BE2C (cell line): Measurements from ENCODE around the gene TRIM72.

Source experiments
- DNase-seq: peaks from one replicate; pipeline ENCODE4 v3.0.0-alpha.2; 2020
- H3K27me3 ChIP-seq: fragments of 250-450 bp; sonication (Bioruptor Pico); 2 replicates; pipeline ENCODE4 v1.5.1; 2020; ENCODE audit warnings: mild to moderate bottlenecking
- H3K36me3 ChIP-seq: fragments of 250-450 bp; sonication (Bioruptor Pico); 2 replicates; pipeline ENCODE4 v1.5.1; 2020; ENCODE audit warnings: mild to moderate bottlenecking
- H3K4me1 ChIP-seq: fragments of 250-450 bp; sonication (Bioruptor Pico); 2 replicates; pipeline ENCODE4 v1.5.1; 2020
- H3K4me3 ChIP-seq: 2 replicates; pipeline ENCODE4 v1.5.1; 2011; ENCODE audit warnings: low read depth, low read length
- H3K9me3 ChIP-seq: fragments of 250-450 bp; sonication (Bioruptor Pico); 2 replicates; pipeline ENCODE4 v1.5.1; 2020
- TF ChIP-seq, protein P1 (sequence below): IDR thresholded peaks from 2 replicates; pipeline ENCODE4 v1.5.1; 2012; ENCODE audit warnings: mild to moderate bottlenecking, low read depth, low read length

TRIM72 gene

DNA sequence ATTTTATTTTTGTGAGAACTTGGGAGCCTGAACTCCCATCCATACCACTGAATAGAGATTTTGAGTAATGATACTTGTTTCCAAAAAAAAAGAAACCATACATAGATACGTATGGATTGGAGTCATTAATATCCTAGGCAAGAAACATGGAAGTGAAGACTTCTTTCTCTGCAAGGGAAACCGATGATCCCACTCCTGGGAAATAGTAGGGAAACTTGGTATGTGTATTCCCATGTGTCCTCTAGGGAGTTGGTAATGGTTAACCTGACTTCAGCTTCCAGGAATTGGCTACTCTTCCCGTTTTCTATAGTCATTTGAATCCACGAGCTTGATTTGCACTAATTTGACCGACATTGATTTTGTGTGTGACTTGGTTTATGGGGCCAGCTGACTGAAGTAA, 28.6 kb upstream of the TRIM72 start:
- no peaks in the 10 kb centered on the region for H3K27me3 ChIP-seq
- TF ChIP-seq, protein P1, sequence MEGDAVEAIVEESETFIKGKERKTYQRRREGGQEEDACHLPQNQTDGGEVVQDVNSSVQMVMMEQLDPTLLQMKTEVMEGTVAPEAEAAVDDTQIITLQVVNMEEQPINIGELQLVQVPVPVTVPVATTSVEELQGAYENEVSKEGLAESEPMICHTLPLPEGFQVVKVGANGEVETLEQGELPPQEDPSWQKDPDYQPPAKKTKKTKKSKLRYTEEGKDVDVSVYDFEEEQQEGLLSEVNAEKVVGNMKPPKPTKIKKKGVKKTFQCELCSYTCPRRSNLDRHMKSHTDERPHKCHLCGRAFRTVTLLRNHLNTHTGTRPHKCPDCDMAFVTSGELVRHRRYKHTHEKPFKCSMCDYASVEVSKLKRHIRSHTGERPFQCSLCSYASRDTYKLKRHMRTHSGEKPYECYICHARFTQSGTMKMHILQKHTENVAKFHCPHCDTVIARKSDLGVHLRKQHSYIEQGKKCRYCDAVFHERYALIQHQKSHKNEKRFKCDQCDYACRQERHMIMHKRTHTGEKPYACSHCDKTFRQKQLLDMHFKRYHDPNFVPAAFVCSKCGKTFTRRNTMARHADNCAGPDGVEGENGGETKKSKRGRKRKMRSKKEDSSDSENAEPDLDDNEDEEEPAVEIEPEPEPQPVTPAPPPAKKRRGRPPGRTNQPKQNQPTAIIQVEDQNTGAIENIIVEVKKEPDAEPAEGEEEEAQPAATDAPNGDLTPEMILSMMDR: no peak
- no peaks in the 10 kb centered on the region for H3K9me3 ChIP-seq
- no peak overlapping the region for H3K4me3 ChIP-seq
- H3K36me3 ChIP-seq: peaks cover 94% of the 10 kb centered on the region
- no peaks in the 10 kb centered on the region; the same call in none of the 2 replicates for H3K4me1 ChIP-seq
- DNase-seq: no peak

DNA sequence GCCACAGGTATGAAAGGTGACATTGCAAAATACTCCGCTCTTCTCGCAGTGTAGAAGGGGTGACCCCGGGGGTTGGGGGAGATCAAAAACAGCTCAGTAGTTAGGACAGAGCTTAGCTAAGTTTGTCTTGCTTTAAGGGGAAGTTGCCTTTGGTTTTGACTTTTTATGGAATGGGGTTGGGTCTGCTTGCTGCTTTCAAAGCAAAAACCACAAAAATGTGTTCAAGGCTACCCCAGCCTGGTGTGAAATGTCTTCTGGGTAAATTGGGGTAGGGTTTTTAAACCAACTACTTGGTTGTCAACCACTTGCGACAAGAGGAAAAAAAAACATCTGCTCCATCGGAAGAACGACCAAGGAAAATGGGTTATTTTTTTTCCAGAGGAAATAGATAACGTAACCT, 27.7 kb upstream of the TRIM72 start:
- no peaks in the 10 kb centered on the region for H3K9me3 ChIP-seq
- H3K36me3 ChIP-seq: peaks cover 99% of the 10 kb centered on the region
- no peak overlapping the region for H3K4me3 ChIP-seq
- TF ChIP-seq, protein P1: no peak
- no peaks in the 10 kb centered on the region; the same call in none of the 2 replicates for H3K4me1 ChIP-seq
- no peaks in the 10 kb centered on the region for H3K27me3 ChIP-seq
- DNase-seq: no peak

DNA sequence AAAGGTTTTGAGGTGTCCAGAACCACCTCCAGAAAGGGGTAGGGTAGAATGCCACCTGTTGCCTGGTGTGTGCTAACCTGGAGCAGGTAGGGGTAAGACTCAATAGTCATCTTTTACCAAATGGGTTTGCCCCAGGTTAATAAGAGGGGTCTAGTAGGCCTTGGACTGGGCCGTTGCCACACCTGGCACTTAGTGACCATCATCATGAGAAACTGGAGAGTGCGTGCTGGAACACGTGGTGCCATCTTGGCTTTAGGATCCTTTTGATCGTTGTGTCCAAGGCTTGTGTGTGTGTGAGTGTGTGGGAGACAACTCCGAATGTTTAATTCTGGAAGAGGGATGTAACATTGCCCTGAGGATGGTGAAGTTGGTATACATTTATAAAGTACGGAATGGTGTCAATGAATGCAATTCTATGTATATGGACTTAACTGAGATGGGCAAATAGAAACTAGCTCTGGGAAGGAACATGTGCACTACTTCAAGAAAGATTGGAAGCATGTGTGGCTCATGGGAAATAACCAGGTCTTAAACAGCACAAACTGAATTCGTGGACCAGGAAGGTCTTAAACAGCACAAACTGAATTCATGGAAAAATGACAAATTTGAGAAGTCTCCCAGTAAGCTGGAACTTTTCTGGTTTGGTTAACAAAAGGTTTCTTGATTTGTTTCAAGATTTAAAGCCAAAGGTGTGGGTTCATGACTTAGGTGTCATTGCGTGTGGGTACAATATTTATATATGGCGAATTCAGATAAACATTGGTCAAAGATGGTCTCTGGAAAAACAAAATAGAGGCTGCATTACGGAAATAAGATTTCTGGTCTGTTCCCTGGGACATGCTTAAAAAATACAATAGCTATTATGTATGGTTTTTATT, 26.8 kb upstream of the TRIM72 start:
- Histone ChIP-seq H3K4me1 (no peaks in the 10 kb centered on the region; the same call in none of the 2 replicates), H3K27me3 (no peaks in the 10 kb centered on the region), H3K9me3 (no peaks in the 10 kb centered on the region), H3K4me3 (no peak overlapping the region), H3K36me3 (peaks cover 99% of the 10 kb centered on the region)
- TF ChIP-seq, protein P1: no peak
- no peak for DNase-seq

DNA sequence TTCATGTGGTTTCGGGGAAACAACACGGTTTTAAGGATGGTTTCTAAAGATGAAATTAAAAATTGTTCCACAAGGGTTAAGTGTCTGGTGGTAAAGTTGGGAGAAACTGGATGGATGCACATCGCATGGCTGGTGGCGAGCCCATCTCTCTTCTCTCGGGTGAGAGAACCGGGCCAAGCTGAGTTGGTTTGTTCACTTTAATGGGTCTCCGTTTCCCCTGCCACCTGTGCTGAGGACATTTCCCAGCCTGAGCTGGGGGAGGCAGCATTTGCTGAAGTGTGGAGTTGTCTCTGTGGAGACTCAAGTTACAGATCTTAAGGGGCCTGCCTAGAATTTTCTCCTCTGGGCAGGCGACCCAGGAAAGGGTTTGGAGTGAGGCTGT, 26.1 kb upstream of the TRIM72 start:
- TF ChIP-seq, protein P1: no peak
- no peak overlapping the region for H3K4me3 ChIP-seq
- no peaks in the 10 kb centered on the region for H3K27me3 ChIP-seq
- H3K4me1 ChIP-seq: no peaks in the 10 kb centered on the region; the same call in 1 of the 2 replicates
- peaks cover 99% of the 10 kb centered on the region for H3K36me3 ChIP-seq
- no peaks in the 10 kb centered on the region for H3K9me3 ChIP-seq
- DNase-seq: no peak

DNA sequence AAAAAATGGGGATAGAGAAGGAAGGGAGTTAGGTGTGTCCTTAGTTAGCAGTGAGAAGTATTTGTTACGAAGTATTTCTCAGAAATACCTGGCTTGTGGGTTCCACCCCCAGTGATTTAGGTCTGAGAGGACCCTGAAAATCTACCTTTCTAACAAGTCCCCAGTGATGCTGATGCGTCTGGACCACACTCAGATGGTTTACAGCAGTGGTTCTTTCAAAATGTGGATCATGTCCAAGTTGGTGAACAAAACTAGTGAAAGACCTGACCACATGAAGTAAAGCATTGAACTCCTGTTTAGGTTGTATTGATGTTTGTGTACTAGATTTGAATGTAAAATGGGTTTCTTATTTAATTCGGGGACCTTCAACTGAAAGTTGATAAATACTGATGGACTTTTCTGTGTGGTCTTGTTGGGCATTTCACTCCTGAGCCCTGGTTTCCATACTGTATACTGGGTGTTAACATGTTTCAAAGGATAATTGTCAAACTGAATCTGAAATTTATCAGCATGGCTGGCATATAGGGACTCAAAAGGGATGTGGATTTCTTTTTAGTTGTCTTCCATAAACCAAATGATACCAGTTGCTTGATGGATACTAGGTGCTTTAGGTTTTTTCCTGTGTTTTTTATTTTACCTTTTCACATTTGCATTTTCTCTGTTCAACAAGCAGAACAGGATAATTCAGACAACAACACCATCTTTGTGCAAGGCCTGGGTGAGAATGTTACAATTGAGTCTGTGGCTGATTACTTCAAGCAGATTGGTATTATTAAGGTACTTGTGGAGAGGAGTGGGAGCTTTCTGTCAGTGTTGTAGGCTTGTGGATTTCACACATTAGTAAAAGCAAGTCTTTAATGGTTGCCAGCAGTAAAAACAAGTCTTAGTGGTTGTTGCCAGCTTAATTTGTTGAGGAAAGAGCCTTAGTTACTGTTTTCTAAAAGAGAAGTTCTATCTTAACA, 25.2 kb upstream of the TRIM72 start:
- TF ChIP-seq, protein P1: no peak

More for the DNA sequence above, 25.2 kb upstream of the TRIM72 start:
- no peaks in the 10 kb centered on the region for H3K27me3 ChIP-seq
- H3K4me1 ChIP-seq: no peaks in the 10 kb centered on the region
- no peak for DNase-seq
- no peak overlapping the region for H3K4me3 ChIP-seq
- peaks cover 99% of the 10 kb centered on the region for H3K36me3 ChIP-seq
- no peaks in the 10 kb centered on the region for H3K9me3 ChIP-seq
